SK-N-SH (cell line): ENCODE data around the gene ARG2. TPM values are rescaled to one million over a fixed set of nuclear protein-coding genes. Genes with fewer than 3 reads are reported as not detected.

Source experiments
- CTCF ChIA-PET: fragments of 300-600, 350-600 bp; formaldehyde crosslinking; extraction: SDS; loops from one replicate; lab custom pipeline; 2021; lab: Yijun Ruan, JAX
- POLR2A ChIA-PET: fragments of 350-600 bp; sonication (Branson Sonifier 250); formaldehyde crosslinking; extraction: SDS; loops from one replicate; lab custom pipeline; 2020; ENCODE audit warnings: antibody characterized with exemption, inconsistent platforms; lab: Yijun Ruan, JAX
- DNase-seq: peaks from one replicate; pipeline ENCODE4 v3.0.0; 2012
- H2AFZ ChIP-seq: fragments of 200-600 bp; sonication (generic); 2 replicates; pipeline ENCODE4 v1.8.1; 2016; ENCODE audit warnings: antibody characterized with exemption, mild to moderate bottlenecking, low read depth
- H3F3A ChIP-seq: fragments of 200-600 bp; sonication (generic); replicated peaks from 2 replicates; pipeline ENCODE3; 2016; ENCODE audit warnings: antibody characterized with exemption, mild to moderate bottlenecking; ENCODE audit not compliant: insufficient read depth
- H3K27ac ChIP-seq, 2 experiments: fragments of 200-500 bp in 1 of 2; fragments of 200-600 bp in 1 of 2; sonication (Bioruptor generic) in 1 of 2; sonication (generic), shearing (Covaris generic) in 1 of 2; 2 replicates each; pipeline versions ENCODE4 v1.5.1 to v1.6.1; 2014 to 2016; ENCODE audit warnings: low read depth in 2 of 2, inconsistent platforms in 1 of 2, low read length in 1 of 2, mild to moderate bottlenecking in 1 of 2, mixed read lengths in 1 of 2
- H3K27me3 ChIP-seq: fragments of 200-600 bp; sonication (generic), shearing (Covaris generic); 2 replicates; pipeline ENCODE4 v1.6.1; 2016; ENCODE audit warnings: mixed run types; ENCODE audit not compliant: insufficient read depth
- H3K36me3 ChIP-seq, 2 experiments: fragments of 200-500 bp in 1 of 2; fragments of 200-600 bp in 1 of 2; sonication (Bioruptor generic) in 1 of 2; sonication (generic) in 1 of 2; replicated peaks in 1 of 2; 2 replicates each; pipeline versions ENCODE3 to v1.5.1; 2014 to 2016; ENCODE audit warnings: low read length in 1 of 2, mild to moderate bottlenecking in 1 of 2; ENCODE audit not compliant: insufficient read depth in 2 of 2, control insufficient read depth in 1 of 2
- H3K4me1 ChIP-seq, 2 experiments: fragments of 200-500 bp in 1 of 2; fragments of 200-600 bp in 1 of 2; sonication (Bioruptor generic) in 1 of 2; sonication (generic), shearing (Covaris generic) in 1 of 2; 2 replicates each; pipeline versions ENCODE4 v1.5.1 to v1.6.1; 2014 to 2016; ENCODE audit warnings: low read depth in 1 of 2, low read length in 1 of 2, mixed run types in 1 of 2; ENCODE audit not compliant: insufficient read depth in 2 of 2, control insufficient read depth in 1 of 2
- H3K4me2 ChIP-seq: fragments of 200-600 bp; sonication (generic), shearing (Covaris generic); 2 replicates; pipeline ENCODE4 v1.6.1; 2017; ENCODE audit warnings: mixed run types
- H3K4me3 ChIP-seq, 2 experiments: fragments of 200-500 bp in 1 of 2; fragments of 200-600 bp in 1 of 2; sonication (Bioruptor generic) in 1 of 2; sonication (generic), shearing (Covaris generic) in 1 of 2; 2 replicates each; pipeline versions ENCODE4 v1.5.1 to v1.8.1; 2014 to 2016; ENCODE audit warnings: low read depth in 2 of 2, inconsistent platforms in 1 of 2, low read length in 1 of 2, mild to moderate bottlenecking in 1 of 2, mixed read lengths in 1 of 2, moderate library complexity in 1 of 2
- H3K79me2 ChIP-seq: fragments of 200-600 bp; sonication (generic); 2 replicates; pipeline ENCODE4 v1.8.1; 2017; ENCODE audit warnings: mild to moderate bottlenecking; ENCODE audit not compliant: insufficient read depth
- H3K9ac ChIP-seq: fragments of 200-600 bp; sonication (generic); 2 replicates; pipeline ENCODE4 v1.6.1; 2017; ENCODE audit warnings: mixed run types
- H3K9me2 ChIP-seq: fragments of 200-600 bp; sonication (generic); 2 replicates; pipeline ENCODE4 v1.6.1; 2017; ENCODE audit warnings: mixed run types
- H3K9me3 ChIP-seq: fragments of 200-600 bp; sonication (generic); 2 replicates; pipeline ENCODE4 v1.6.1; 2017; ENCODE audit warnings: mixed run types, mild to moderate bottlenecking, moderate library complexity
- H4K20me1 ChIP-seq: fragments of 200-600 bp; sonication (generic); 2 replicates; pipeline ENCODE4 v1.6.1; 2017; ENCODE audit warnings: mild to moderate bottlenecking, mixed run types; ENCODE audit not compliant: insufficient read depth
- CTCF ChIP-seq: fragments of 200-600 bp; sonication (generic); IDR thresholded peaks from 2 replicates; pipeline ENCODE4 v1.6.1; 2017; ENCODE audit warnings: antibody characterized with exemption, mild to moderate bottlenecking, moderate library complexity
- ELF1 ChIP-seq: IDR thresholded peaks from 2 replicates; pipeline ENCODE4 v1.4.0; 2012
- GATA2 ChIP-seq: sonication (generic); formaldehyde crosslinking; IDR thresholded peaks from 2 replicates; pipeline ENCODE4 v1.5.0; 2020; ENCODE audit warnings: mild to moderate bottlenecking, missing genetic modification reagents
- IRF3 ChIP-seq: fragments of 150-350 bp; IDR thresholded peaks from 2 replicates; pipeline ENCODE4 v1.6.1; 2016; ENCODE audit warnings: mild to moderate bottlenecking, low read depth, low read length
- JUND ChIP-seq: IDR thresholded peaks from 2 replicates; pipeline ENCODE4 v1.4.0; 2012
- MAX ChIP-seq: IDR thresholded peaks from 2 replicates; pipeline ENCODE4 v1.4.0; 2012; ENCODE audit warnings: low read depth
- PBX3 ChIP-seq: IDR thresholded peaks from 2 replicates; pipeline ENCODE4; 2012
- RAD21 ChIP-seq: IDR thresholded peaks from 2 replicates; pipeline ENCODE4 v1.6.1; 2012; ENCODE audit warnings: mild to moderate bottlenecking, low read length
- SMC3 ChIP-seq: IDR thresholded peaks from 2 replicates; pipeline ENCODE4 v1.6.1; 2012; ENCODE audit warnings: low read depth, low read length, improper control_type of control experiment
- TAF1 ChIP-seq: IDR thresholded peaks from 2 replicates; pipeline ENCODE4 v1.6.1; 2012; ENCODE audit warnings: low read depth, mild to moderate bottlenecking, low read length, moderate library complexity, borderline replicate concordance
- TEAD4 ChIP-seq: IDR thresholded peaks from 2 replicates; pipeline ENCODE4 v1.4.0; 2012; ENCODE audit warnings: mild to moderate bottlenecking, borderline replicate concordance; ENCODE audit not compliant: insufficient read depth
- WGBS: methylation state at CpG from one replicate; pipeline ENCODE4 v1.1.6; 2017; ENCODE audit warnings: low lambda C conversion rate; 5-methylcytosine and 5-hydroxymethylcytosine counted together
- polyA plus RNA-seq, 3 experiments: library from polyadenylated mRNA; depleted of rRNA; stranded (reverse); fragments of >200 nt; gene quantifications; 2 replicates each; pipeline ENCODE4 v1.2.3, GENCODE V29; 2012

Gene ARG2
- polyA plus RNA-seq, 1 of the 3 experiments (the other 2 are of a cell fraction): 2.6 TPM

- TF ChIP-seq SMC3: peak; percentile 95
- no peak for TF ChIP-seq GATA2 (CRISPR knock-in tag)
- peak; percentile 92 for TF ChIP-seq CTCF
- TF ChIP-seq MAX: no peak
- TF ChIP-seq PBX3: peak; percentile 59
- peak; percentile 87 for TF ChIP-seq RAD21
- no peak overlapping the region; a peak in 1 of 4 replicates for H3K4me3 ChIP-seq
- peak; percentile 85 for DNase-seq
- H3K27ac ChIP-seq: no peak overlapping the region
- H2AFZ ChIP-seq: no peak overlapping the region
- no peaks in the 10 kb centered on the region for H3K27me3 ChIP-seq
- H3K9me2 ChIP-seq: no peaks in the 10 kb centered on the region
- H3K79me2 ChIP-seq: no peaks in the 10 kb centered on the region
- H3K4me2 ChIP-seq: no peak overlapping the region
- no peak overlapping the region for H3K9ac ChIP-seq
- POLR2A ChIA-PET: interaction anchor here (1.0 to 1.2 kb wide), 2 partner anchors 143 to 145 kb away, joined by 3 read pairs; no protein-coding TSS in a partner anchor
- no peaks in the 10 kb centered on the region for H3K9me3 ChIP-seq
- H3F3A ChIP-seq: no peaks in the 10 kb centered on the region
- CTCF ChIA-PET: interaction anchor here (0.6 to 24.4 kb wide), 58 partner anchors 9 to 1212 kb away, joined by 3 to 319 read pairs (median 6); partner anchors contain the start of genes ARG2, PIGH, PLEK2 and PLEKHH1
- H4K20me1 ChIP-seq: no peaks in the 10 kb centered on the region
- no peaks in the 10 kb centered on the region for H3K36me3 ChIP-seq
- 19% methylated on average over 9 of the region's 14 CpGs for WGBS
- no peaks in the 10 kb centered on the region; a peak in 1 of 4 replicates for H3K4me1 ChIP-seq
Measured at GRCh38 chr14:67571275-67571990, 48.3 kb upstream of the ARG2 start.

- Histone ChIP-seq H3K4me3 (no peak overlapping the region), H3K9me3 (no peaks in the 10 kb centered on the region), H3K4me1 (no peaks in the 10 kb centered on the region; a peak in 1 of 4 replicates), H3K4me2 (no peak overlapping the region), H3K9ac (no peak overlapping the region), H4K20me1 (no peaks in the 10 kb centered on the region), H3K27me3 (no peaks in the 10 kb centered on the region), H3K9me2 (no peaks in the 10 kb centered on the region), H3K79me2 (no peaks in the 10 kb centered on the region), H2AFZ (no peak overlapping the region), H3K36me3 (no peaks in the 10 kb centered on the region), H3F3A (no peaks in the 10 kb centered on the region), H3K27ac (no peak overlapping the region)
- CTCF ChIA-PET: interaction anchor here (0.9 to 24.4 kb wide), 45 partner anchors 10 to 1213 kb away, joined by 3 to 319 read pairs (median 8); partner anchors contain the start of genes ARG2, PIGH, PLEK2 and PLEKHH1
- WGBS: 87% methylated on average over 11 of the region's 19 CpGs
- no peak for TF ChIP-seq JUND
- no peak for TF ChIP-seq RAD21
- TF ChIP-seq TAF1: no peak
- no peak for TF ChIP-seq ELF1
- no peak for TF ChIP-seq IRF3
- no peak for TF ChIP-seq TEAD4
- no peak for TF ChIP-seq SMC3
- no peak for DNase-seq
- POLR2A ChIA-PET: interaction anchor here (1.2 kb wide), 1 partner anchor 145 kb away, joined by 3 read pairs; no protein-coding TSS in a partner anchor
Measured at GRCh38 chr14:67571991-67572323, 47.8 kb upstream of the ARG2 start.
